Kidney capillary endothelial cell (primary cell): ENCODE results near the gene TUBA1B.

Experiments
- DNase-seq: peaks from one replicate; pipeline ENCODE4 v3.0.0-alpha.2; 2018; ENCODE audit warnings: low spot score

TUBA1B gene

DNA sequence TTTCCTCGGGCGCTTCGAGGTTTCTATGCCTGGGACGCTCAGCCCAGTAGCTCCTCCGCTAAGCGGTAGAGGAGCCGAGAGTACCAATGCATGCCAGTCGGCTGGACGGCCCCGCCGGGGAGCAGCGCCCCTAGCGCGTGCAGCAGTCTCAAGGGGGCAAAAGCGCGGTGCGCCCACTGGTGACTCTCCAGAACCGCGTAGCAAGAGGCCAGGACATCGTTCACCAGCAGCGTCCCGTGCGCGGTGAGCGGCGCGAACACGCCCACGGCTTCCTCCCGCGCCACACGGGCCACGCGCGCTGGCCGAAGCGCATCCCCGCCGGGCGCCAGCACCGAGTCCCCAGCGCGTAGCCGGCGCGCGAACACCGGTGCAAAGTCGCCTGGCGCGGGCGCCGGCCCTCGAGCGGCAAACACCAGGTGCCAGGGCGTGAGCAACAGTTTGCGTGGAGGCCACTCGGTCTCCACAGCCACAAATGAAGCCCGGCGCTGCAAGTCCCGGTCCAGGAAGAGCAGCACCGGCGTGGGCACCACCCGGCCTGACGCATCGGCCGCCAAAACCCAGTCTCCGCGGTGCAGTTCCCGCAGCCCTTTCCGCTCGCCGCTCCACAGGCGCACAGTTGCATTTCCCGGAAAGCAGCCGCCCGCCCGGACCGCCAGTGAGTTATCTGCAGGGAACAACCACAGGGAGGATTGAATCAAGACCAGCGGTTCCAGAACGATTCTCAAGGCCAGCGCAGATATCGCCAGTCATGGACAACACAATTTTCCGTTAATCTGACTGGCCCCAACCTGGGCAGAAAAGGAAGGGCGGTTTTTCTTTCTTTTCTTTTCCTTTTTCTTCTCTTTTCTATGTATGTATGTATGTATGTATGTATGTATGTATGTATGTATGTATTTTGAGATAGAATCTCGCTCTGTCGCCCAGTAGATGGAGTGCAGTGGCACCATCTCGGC, 41.1 kb downstream of the TUBA1B start:
- no peak for DNase-seq

DNA sequence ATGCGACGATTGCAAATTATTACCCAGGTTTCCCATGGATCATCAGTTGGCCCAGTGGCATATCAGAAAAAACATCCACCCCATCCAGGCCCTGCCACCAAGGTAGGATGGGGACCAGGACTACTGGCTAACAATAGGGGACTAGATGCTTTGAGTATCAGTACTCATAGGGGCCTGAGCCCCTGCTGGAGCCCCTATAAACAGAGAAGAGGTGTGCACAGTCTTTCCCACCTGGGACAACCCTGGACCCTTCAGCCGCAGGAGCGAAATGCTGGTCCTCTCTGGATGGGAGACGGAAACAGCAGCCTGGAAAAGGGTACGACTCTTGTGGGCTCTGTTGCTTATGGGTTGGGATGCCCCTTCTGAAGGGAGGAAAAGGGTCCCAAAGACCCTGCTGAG, 42.3 kb downstream of the TUBA1B start:
- no peak for DNase-seq

DNA sequence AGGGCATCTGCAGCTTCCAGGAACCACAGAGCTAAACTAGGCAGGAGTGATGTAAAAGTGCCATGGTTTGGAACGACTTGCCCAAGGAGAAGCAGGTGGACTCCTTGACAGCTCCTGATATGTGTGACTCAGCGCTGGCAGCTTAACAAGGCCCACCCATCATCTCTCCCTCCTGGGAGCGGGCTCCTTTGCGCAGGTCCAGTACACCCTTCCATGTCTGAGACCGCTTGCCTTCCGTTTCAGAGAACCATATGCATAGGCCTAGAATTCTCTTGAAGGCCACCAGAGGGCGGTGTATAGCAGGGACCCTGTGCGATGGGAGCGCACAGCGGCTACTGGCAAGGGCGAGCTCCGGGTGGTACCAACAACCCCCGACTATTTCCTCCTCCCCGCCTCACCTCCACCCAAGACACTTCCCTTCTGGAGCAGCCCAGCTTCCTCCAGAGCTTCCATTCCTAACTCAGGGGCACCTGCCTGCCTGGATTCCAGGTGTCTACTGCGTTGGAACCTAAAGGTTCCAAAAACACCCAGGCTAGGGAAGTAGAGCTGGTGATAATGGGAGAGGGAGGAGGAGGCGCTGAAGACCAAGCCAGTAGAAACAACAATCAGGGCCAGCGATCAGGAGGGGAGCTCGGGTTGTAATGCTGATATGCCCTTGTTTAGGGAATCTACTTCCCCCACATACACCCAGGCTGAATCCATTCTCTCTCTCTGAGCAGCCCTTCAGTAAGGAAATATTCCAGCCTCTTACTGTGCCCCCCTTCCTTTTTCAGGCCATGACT, 42.9 kb downstream of the TUBA1B start:
- DNase-seq, result peak; percentile 77

DNA sequence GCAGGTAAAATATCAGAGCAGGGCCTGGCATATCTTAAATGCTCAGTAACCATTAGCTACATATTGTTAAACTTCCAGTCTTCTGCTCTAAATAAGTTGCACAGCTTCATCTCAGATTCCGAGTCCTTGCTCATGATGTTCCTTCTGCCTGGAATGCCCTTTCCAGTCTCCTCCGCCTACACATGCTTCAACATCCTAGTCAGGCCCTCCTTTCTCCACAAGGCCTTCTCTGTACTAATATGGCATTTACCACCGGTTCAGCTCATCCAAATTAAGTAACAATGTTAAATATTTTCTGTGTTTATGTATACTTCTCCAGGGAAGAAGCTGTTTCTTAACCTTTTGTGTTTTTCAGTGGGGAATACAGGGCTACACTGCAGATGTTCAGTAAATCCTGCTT, 45.1 kb downstream of the TUBA1B start:
- DNase-seq, result no peak

DNA sequence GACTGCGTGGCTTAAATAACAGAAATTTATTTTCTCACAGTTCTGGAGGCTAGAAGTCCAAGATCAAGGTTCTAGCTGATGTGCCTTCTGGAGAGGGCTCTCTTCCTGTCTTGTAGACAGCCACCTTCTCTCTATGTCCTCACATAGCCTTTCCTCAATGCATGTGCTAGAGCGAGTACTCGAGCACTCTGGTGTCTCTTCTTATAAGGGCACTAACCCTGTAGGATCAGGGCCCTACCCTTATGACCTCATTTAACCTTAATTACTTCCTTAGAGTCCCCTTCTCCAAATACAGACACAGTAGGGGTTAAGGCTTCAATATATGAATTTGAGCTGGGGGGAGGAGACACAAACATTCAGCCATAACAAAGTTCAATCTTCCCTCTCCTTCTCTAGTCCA, 46.8 kb downstream of the TUBA1B start:
- DNase-seq, result no peak

DNA sequence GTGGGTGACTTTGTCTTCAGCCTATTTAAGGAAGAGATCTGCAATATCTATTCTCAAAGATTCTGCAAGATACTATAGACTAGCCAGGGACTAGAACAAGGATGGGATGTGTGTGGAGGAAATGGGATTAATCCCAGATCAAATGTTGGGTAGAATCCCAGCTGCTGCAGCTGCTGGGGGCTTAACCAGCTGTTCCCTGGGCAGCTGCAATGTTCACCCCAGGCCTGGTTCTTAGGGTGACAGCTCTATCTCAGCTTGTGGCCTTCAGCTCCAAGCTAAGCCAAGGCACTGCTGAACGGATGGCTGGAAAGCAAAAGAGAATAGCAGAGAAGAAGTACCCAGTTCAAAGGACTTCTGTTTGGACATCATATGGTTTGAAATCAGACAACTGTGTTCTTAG, 51.4 kb downstream of the TUBA1B start:
- no peak for DNase-seq
